NOMO-1 treated with dmso at 0.1 percent for 144 hours (cell line): Measurements from ENCODE around the gene KBTBD4.
"Not testable (repeated sequence)": the region's sequence is repeated elsewhere in the genome, so short reads cannot be mapped to it uniquely, and the experiment has no call there.

Experiments used
- DNase-seq: peaks from one replicate; lab custom pipeline; 2025; ENCODE audit not compliant: unreplicated experiment; lab: John Stamatoyannopoulos, UW

KBTBD4 gene

DNA sequence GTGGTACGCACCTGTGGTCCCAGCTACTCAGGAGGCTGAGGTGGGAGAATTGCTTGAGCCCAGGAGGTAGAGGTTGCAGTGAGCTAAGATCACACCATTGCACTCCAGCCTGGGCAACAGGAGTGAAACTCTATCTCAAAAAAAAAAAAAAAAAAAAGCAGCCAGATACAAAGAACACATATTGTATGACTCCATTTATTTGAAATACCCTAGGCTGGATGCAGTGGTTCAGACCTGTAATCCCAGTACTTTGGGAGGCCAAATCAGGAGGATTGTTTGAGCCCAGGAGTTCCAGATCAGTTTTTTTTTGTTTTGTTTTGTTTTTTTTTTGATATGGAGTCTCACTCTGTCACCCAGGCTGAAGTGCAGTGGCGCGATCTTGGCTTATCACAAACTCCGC is 16.4 kb downstream of the KBTBD4 start:
- DNase-seq, result not testable (repeated sequence)

DNA sequence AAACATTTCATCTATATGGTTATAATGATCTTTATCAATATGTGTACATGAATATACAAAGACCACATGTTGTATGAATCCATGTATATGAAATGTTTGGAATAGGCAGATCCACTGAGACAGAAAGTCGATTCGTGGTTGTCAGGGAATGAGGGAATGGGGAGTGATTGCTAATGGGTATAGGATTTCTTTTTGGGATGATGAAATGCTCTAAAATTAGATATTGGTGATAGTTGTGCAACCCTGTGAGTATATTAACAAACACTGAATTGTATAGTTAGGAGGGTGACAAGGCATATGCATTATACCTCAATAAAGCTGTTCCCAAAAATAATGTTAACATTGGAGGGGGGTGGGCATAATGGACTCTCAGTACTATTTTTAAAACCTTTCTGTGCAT is 18.3 kb downstream of the KBTBD4 start:
- DNase-seq, result no peak

DNA sequence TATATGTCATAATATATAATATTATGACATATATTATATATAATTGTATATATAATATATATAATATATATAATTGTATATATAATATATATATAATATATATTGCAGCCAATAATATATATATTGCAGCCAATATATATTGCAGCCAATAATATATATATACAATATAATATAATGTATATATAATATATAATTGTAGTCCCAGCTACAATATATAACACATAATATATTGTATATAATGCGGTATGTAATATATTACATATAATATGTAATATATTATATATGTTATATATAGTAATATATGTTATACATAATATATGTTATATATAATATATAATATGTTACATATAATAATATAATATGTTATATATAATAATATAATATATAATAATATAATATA is 20.1 kb downstream of the KBTBD4 start:
- no peak for DNase-seq

DNA sequence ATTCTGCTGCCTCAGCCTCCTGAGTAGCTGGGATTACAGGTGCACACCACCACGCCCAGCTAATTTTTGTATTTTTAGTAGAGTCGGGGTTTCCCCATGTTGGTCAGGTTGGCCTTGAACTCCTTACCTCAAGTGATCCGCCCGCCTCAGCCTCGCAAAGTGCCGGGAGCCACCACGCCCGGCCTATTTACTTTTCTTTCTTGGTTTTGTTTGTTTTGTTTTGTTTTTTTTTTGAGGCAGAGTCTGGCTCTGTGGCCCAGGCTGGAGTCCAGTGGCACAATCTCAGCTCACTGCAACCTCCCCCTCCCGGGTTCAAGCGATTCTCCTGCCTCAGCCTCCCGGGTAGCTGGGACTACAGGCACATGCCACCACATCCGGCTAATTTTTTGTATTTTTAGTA is 21.8 kb downstream of the KBTBD4 start:
- DNase-seq, result not testable (repeated sequence)

DNA sequence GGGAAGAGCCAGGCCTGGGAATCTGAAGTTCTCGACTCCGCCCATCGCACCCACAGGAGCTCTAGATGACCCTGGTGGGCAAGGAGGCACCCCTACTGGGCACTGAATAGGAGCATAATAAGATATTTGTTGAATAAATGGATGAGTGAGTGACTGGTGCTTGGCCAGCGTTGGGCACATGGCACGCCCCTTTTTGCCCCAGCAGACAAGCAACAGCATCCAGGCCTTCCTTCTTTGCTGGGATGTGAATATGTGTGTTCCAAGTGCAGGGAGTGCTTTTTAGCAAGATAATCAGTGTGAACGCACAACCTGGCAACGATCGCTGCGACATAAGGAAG is 25.4 kb downstream of the KBTBD4 start:
- DNase-seq, result no peak

DNA sequence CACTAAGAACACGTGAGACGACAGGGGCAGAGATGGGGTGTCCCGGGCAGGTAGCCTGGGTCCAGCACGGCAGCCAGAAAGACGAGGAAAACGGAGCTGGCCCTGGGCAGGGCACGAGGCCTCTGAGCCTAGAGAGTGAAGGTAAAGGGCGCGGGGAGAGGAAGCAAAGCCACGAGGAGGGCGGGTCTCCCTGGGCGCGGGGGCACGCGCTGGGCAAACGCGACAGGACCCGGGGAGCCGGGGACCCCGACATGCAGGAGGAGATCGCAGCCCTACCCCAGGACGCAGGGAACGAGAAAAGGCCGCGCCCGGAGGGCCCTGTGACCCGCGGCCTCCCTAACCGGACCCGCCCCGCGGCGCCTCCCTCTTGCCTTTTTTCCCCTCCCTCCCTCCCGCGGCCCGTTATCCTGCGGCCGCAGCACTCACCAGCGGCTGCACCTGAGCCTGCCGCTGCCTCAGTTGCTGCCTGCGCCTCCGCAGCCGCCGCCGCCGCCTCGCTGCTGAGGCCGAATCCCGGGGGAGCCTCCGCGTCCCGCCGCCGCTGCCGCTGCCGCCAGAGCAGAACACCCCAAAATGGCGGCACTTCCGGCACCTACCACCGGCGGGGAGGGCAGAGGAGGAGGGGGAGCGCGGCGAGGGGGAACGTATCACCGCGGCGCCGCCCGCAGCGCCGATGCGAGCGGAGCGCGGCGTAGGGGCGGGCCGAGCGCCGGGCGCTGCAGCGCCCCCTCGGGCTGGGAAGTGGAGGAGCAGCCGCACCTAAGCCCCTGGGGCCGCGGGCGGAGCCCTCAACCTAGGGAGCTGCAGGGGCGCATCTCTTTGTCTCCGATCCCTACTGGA is 26.0 kb downstream of the KBTBD4 start, which contains the start of gene CELF1:
TSS of gene CELF1 (minus strand) at position 567 of the 840 bp plus-strand sequence. CDS start 53,609 bp downstream, outside the sequence.
- peak; percentile 82 for DNase-seq

DNA sequence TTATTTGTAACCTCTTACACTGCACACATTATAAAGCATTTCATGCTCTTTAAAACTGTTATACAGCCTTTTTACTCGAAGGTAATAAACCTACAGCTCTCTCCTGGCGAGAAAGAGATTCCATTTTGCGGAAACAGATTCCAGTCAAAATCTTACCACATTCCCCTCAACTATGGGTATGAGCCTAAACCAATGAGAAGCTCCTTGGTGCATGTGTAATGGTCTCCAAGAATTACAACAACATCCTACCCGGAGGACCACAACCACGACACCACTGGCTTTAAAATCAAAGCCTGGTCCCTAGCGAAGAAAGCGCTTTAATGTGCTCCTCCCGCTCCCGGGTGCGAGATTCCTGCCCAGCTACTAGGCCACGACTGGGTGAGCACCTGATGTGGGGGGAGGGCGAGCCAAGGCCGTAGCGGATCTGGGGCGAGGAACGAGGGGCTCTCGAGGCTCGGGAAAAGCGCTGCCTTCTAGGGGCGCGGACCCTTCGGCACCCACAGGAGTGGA is 26.7 kb downstream of the KBTBD4 start:
- no peak for DNase-seq

DNA sequence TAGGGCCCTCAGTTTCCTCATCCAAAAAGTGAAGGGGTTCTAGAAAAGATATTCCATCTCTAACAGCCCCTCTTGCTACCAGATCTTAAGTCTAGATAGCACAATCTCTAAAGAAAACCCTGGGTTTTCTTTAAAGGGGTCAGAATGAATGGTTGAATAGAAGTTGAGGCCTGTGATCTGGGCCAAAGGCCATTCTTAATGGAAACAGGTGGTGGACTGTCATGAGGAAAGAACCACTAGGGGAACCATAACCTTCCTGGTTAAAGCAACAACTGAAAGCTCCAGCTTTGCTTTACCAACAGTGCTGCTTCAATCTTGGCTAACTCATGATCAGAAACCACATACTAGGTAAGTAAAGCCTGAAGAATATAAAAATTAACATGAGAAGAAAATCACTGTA is 27.7 kb downstream of the KBTBD4 start:
- no peak for DNase-seq

DNA sequence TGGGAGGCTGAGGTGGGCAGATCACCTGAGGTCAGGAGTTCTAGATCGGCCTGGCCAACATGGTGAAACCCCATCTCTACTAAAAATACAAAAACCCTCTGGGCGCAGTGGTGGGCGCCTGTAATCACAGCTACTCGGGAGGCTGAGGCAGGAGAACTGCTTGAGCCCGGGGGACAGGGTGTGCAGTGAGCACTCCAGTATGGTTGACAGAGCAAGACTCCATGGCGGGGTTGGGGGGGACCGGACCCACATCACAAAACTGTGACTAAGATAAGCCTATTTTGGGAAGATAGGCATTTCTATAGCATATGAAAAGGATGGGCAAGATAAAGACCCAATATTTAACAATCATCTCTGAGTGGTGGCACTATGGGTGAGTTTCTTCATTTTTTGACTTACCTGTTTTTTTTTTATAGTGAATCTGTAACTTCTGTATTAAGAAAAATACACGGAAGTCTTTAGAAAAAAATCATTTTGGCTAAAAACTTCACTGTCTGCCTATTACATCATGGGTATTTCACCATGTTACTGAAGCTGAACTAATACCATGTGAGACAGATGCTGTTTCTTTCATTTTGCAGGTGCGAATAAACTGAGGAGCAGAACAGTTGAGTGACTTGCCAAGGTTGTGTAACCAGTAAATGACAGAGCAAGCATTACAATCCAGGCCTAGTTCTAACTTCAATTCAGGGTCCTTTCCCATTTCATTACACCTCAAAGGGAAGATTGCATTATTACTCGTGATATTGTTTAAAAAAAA is 28.3 kb downstream of the KBTBD4 start:
- no peak for DNase-seq

DNA sequence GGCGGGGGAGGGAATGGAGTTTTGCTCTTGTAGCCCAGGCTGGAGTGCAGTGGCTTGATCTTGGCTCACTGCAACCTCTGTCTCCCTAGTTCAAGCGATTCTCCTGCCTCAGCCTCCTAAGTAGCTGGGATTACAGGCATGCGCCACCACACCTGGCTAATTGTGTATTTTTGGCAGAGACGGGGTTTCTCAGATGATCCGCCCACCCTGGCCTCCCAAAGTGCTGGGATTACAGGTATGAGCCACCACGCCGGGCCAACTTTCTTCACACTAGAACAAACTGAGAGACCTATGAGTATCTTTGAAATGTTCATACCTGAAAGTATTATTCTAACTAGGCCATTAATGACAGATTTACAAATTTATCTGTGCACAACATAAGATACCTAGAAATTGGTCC is 32.5 kb downstream of the KBTBD4 start:
- DNase-seq, result not testable (repeated sequence)

DNA sequence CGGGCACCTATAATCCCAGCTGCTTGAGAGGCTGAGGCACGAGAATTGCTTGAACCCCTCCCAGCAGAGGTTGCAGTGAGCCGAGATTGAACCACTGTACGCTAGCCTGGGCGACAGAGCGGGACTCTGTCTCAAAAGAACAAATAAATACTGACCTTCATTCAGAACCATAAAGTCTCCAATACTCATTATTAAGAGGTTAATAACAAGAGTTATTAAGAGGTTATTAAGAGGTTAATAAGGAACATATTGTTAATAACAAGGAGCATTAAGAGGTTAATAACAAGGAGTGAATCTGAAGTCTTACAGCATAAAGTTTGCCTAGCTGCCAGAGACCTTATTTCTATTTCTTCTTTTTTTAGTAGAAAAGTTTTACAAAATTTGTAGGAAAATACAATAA is 33.5 kb downstream of the KBTBD4 start:
- DNase-seq, result no peak

DNA sequence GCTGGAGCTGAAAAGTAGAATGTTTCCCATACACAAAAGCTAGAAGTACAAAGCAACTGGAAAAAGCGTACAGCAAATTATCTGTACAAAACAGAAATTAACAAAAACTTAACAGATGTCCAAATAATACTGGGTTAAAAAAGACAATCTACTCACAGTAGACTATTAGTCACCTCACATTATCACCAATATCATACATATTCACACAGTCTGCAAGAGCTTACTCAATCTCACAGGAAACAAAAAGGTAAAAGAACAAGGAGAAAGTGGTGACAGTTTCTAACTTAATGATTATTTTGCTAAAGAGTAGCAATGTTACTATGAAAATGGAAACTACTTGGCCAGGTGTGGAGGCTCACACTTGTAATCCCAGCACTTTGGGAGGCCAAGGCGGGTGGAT is 37.7 kb downstream of the KBTBD4 start:
- DNase-seq, result no peak

DNA sequence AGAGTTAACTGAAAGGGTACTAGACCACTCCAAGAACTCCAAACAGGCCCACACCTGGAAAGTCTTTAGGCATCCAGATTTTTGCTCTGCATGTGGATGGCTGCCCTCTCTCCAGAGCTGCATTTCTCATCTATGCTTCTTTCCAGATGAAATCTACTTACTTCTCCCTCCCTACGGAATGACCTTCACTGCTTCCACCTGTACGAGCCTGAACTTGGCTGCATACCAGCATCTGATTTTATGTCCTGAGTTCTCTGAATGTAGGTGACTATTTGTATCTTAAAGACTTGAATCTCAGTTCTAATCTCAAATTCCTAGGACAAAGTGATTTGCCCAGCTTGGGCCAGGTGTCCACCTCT is 39.1 kb downstream of the KBTBD4 start:
- DNase-seq, result no peak

DNA sequence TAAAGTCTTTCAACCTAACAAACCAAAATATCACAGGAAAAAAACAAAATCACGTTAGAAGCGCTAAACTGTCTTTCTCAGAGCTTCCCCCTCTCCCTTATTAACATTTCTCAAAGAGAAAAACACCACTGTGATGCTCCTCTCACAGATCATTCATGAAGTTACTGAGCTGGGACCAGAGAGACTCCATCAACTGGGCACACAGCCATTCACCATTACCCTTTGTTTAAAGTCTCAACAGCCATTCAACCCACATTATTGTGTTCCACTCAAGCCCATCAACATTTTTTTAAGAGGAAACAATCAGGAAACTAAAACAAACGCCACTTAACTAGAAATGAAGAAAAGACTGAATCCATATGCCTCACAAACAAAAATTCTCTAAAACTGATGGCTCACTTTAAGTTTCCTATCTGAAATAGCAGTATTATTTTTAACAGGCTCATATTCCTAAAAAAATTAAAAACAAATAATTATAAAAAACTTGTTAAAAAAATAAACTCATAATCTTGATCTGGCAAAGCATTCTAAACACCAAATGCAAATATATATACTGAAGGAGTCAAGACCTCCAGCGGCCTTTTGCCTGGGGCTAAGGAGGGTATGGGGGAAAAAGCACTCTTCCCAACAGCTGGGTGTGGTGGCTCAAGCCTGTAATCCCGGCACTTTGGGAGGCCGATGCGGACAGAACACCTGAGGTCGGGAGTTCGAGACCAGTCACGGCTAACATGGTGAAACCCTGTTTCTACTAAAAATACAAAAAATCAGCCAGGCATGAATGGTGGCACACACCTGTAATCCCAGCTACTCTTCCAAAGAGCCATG is 39.8 kb downstream of the KBTBD4 start:
- DNase-seq, result no peak

DNA sequence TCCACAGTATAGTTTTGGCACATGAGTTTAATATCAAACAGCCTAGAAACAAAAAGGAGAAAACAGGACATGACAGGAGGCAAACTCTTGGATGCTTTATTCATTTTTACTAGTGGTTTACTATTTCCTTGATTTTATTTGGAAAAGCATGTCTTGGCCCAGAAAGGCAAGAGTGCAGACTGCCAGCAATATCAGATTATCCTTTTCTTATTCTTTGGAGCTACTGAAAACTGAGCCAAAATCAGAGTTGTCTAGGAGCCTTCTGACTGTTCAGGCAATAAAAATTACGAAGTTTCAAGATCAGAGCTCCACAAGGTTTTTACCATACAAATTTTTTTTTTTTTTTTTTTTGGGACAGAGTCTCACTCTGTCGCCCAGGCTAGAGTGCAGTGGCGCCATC is 41.9 kb downstream of the KBTBD4 start:
- no peak for DNase-seq

DNA sequence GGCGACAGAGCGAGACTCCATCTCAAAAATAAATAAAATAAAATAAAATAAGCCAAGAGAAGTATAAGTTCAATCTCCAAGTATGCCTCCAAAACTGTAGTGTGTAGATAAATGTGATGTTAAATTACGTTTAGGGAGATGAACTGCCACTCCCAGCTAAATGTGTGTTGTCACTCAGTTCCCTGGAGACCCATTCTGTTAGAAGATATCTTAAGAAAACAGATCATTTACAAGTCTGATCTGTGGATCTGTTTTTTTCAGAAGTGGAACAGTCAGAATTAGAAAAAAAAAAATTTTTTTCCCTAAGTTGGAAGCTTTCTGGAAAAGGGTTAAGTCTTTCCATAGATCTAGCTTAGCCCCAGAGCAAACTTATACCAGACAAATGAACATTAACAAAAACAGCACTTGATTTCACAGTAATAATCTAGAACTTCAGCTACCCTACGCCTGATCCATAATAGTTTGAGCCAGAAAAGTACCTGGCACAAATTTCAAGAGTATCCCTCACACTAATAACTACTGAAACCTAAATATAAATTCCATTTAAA is 44.0 kb downstream of the KBTBD4 start:
- no peak for DNase-seq

DNA sequence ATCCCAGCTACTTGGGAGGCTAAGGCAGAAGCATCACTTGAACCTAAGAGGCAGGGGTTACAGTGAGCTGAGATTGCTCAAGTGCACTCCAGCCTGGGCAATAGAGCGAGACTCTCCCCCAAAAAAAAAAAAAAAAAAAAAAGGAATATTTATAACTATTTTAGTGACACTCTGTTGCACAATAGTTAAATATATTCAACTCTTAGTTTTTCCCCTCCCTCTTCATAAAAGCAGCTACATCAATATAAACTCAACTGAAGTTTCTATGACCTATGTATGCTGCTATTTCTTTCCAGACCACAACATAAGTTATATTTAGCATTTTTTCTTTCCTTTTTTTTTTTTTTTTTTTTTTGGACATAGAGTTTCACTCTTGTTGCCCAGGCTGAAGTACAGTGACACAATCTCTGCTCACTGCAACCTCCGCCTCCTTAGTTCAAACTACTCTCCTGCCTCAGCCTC is 45.0 kb downstream of the KBTBD4 start:
- DNase-seq, result no peak

DNA sequence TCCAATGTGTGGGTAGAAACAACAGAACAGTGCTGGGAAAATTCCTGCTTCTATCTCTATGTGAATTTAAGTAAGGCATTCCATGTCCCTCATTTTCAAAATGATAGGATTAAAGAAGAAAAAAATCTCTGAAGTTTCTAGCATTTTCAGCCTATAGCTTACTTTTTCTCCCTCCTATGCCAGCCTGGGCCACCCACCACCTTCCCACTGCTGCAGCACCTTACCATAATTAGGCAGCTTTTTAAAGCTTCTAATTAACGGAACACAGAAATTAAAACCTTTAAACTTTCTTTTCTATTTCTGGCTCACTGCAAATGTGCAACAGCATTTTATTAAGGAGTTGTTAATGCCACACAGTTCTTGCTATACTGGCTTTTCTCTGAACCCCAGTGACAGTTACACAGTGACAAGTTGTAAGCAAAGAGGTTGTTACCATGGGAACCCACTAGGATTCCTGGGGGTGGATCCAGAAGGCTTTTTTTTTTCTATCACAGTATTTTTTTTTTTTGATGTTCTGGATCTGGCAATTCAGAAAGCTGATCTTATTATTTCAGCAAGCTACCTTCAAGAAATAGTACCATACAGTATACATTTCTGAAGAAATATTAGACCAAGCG is 46.1 kb downstream of the KBTBD4 start:
- DNase-seq, result no peak

DNA sequence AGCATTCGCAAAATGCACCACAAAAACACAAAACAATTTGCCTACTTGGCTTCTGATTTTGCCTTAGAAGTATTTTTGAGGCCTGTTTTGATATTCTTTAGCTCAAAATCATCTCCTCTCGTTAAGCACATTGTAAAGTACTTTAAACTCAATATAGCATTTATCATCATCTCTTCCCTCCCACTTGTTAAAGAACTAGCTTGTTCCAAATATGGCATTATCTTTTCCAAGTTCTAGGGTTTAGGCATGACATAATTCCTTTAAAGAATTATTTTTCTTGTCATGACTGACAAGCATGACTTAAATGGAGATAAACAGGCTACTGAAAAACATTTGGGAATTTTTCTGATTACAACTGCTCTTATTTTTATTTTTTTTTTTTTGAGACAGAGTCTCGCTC is 47.1 kb downstream of the KBTBD4 start:
- DNase-seq, result no peak

DNA sequence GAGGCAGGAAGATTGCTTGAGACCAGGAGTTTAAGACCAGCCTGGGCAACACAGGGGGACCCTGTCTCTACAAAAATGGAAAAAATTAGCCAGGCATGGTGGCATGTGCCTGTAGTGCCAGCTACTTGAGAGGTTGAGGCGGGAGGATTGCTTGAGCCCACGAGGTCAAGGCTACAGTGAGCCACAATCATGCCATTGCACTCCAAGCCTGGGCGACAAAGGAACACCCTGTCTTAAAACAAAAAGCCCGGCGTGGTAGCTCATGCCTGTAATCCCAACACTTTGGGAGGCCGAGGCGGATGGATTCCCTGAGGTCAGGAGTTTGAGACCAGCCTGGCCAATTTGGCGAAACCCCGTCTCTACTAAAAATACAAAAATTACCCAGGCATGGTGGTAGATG is 48.0 kb downstream of the KBTBD4 start:
- DNase-seq, result not testable (repeated sequence)

DNA sequence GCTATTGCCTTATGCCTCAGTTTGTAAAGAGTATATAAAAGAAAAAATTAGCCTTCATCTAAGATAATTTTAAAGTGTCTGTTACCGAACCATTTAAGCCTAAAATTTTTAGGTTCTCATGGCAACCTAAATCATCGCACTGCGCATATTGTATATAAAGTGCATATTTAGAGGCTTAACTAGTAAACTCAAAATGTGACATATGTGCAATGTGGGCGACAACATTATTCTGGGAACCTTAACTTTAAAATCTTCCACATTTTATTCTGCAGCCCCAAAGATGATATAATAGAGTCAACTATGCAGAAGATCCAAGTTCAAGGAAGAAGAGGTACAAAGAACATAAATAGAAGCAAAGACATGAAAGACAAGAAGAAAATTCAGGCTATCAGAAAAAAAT is 48.8 kb downstream of the KBTBD4 start:
- no peak for DNase-seq
